ENCODE data around the gene SH3RF3.
A peak's percentile ranks its signal among the peaks of the same experiment; 100 is the strongest.
"Not testable (repeated sequence)": the region's sequence is repeated elsewhere in the genome, so short reads cannot be mapped to it uniquely, and the experiment has no call there.

Gene SH3RF3

GRCh38 chr2:109215866-109216265, 86.9 kb downstream of the SH3RF3 start:
- TF ChIP-seq CTCF (conservative IDR thresholded peaks at IDR 0.05; ENCODE audit: low read depth, low read length), result no peak
- H3K4me3 ChIP-seq (ENCODE audit: low read depth, low read length), result no peak overlapping the region
- no peak for DNase-seq (ENCODE audit: low read depth)

- TF ChIP-seq CTCF (conservative IDR thresholded peaks at IDR 0.05; ENCODE audit: low read depth, low read length), result no peak
- H3K4me3 ChIP-seq (ENCODE audit: low read depth, low read length), result no peak overlapping the region
- DNase-seq (ENCODE audit: low read depth), result no peak
Observed at GRCh38 chr2:109216332-109216731, 87.3 kb downstream of the SH3RF3 start.

GRCh38 chr2:109217362-109218086, 88.5 kb downstream of the SH3RF3 start:
- peak; percentile 94 for DNase-seq (ENCODE audit: low read depth)
- TF ChIP-seq CTCF (conservative IDR thresholded peaks at IDR 0.05; ENCODE audit: low read depth, low read length), result no peak
- no peak overlapping the region for H3K4me3 ChIP-seq (ENCODE audit: low read depth, low read length)

- no peak for DNase-seq (ENCODE audit: low read depth)
- no peak overlapping the region for H3K4me3 ChIP-seq (ENCODE audit: low read depth, low read length)
Observed at GRCh38 chr2:109218087-109218791, 89.2 kb downstream of the SH3RF3 start.

GRCh38 chr2:109218792-109219126, 89.8 kb downstream of the SH3RF3 start:
- no peak for TF ChIP-seq CTCF (conservative IDR thresholded peaks at IDR 0.05; ENCODE audit: low read depth, low read length)
- DNase-seq (ENCODE audit: low read depth), result no peak
- no peak overlapping the region for H3K4me3 ChIP-seq (ENCODE audit: low read depth, low read length)

More at GRCh38 chr2:109218087-109218791, 89.2 kb downstream of the SH3RF3 start:
- TF ChIP-seq CTCF (conservative IDR thresholded peaks at IDR 0.05; ENCODE audit: low read depth, low read length), result no peak

- DNase-seq (ENCODE audit: low read depth), result no peak
- no peak for TF ChIP-seq CTCF (conservative IDR thresholded peaks at IDR 0.05; ENCODE audit: low read depth, low read length)
- H3K4me3 ChIP-seq (ENCODE audit: low read depth, low read length), result no peak overlapping the region
Observed at GRCh38 chr2:109220860-109221259, 91.9 kb downstream of the SH3RF3 start.

GRCh38 chr2:109221316-109221715, 92.3 kb downstream of the SH3RF3 start:
- not testable (repeated sequence) for H3K4me3 ChIP-seq (ENCODE audit: low read depth, low read length); DNase-seq (ENCODE audit: low read depth)
